AG09309 (cell line): ENCODE measurements around the gene TASP1.
A peak's percentile ranks its signal among the peaks of the same experiment; 100 is the strongest.

ENCODE experiments used
- DNase-seq: peaks from one replicate; pipeline ENCODE4 v3.0.0-alpha.2; 2010; ENCODE audit warnings: low read depth
- H3K4me3 ChIP-seq: 2 replicates; pipeline ENCODE4 v1.5.1; 2011; ENCODE audit warnings: mild to moderate bottlenecking, low read depth, low read length, moderate library complexity; ENCODE audit not compliant: control insufficient read depth
- CTCF ChIP-seq: IDR thresholded peaks from 2 replicates; pipeline ENCODE4 v1.5.1; 2011; ENCODE audit warnings: mild to moderate bottlenecking, low read depth, low read length, inconsistent platforms; ENCODE audit not compliant: insufficient read depth, control insufficient read depth; ENCODE audit errors: missing control alignments

Gene TASP1

DNA sequence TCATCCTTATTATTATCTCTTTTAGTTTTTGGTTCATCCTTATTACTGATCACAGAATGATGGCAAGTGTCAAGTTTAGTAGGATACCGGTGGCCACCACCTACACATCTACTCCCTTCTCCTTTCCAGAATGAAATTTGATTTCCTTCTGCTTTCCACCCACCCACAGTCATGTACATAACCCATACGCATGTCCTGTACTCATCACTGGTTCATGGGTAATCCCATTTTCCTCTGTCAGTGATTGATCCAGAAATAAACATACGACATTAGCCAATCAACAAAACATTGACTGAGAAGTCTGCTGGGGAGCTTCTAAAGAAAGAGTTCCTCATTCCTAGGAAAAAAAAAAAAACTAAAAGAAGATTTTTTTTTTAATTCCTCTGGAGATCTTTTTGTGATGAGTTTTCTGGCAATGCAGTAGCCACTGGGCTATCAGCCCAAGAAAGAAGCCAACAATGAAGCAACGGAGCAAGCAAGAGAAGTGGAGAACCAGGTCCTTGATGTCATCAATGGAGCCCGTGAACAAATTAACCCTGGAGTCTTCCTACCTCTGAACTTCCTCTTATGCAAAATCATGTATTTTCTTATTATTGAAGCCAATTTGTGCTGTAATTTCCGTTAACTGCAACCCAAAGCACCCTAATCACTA is 127.8 kb downstream of the TASP1 start:
- no peak for DNase-seq
- no peak overlapping the region for H3K4me3 ChIP-seq
- no peak for TF ChIP-seq CTCF

DNA sequence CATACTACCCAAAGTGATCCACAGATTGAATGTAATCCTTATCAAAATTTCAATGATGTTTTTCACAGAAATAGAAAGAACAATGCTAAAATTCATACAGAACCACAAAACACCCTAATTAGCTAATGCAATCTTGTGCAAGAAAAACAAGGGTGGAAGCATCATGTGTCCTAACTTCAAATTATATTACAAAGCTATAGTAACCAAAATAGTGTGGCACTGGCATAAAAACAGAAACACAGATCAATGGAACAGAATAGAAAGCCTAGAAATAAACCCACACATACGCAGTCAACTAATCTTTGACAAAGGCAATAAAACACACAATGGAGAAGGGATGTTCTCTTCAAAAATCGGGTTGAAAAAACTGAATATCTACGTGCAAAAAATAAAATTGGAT is 131.1 kb downstream of the TASP1 start:
- TF ChIP-seq CTCF: no peak
- DNase-seq: no peak
- H3K4me3 ChIP-seq: no peak overlapping the region

DNA sequence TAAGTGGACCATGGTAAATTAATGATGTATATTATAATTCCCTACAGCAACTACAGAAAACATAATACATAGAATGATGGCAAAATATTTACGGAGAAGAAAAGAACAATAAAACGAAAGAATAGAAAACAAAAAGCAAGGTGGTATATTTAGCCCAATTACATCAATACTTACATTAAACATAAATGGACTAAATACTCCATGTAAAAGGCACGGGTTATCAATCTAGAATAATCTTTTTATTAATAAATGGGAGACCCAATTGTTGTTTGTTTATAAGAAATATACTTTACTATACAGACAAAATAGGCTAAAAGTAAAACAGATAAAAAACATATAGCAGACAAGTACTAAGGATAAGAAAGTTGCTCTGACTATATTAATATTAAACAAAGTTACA is 137.2 kb downstream of the TASP1 start:
- H3K4me3 ChIP-seq: no peak overlapping the region
- TF ChIP-seq CTCF: no peak
- DNase-seq: no peak

GRCh38 chr20:13494019-13494418 is 144.7 kb downstream of the TASP1 start:
- no peak for DNase-seq
- H3K4me3 ChIP-seq: no peak overlapping the region
- TF ChIP-seq CTCF: no peak

GRCh38 chr20:13493143-13493542 is 145.6 kb downstream of the TASP1 start:
- H3K4me3 ChIP-seq: no peak overlapping the region
- TF ChIP-seq CTCF: no peak
- no peak for DNase-seq

- peak; percentile 86 for DNase-seq
- H3K4me3 ChIP-seq: no peak overlapping the region
- no peak for TF ChIP-seq CTCF
Measured at GRCh38 chr20:13492001-13492481, 146.7 kb downstream of the TASP1 start.

DNA sequence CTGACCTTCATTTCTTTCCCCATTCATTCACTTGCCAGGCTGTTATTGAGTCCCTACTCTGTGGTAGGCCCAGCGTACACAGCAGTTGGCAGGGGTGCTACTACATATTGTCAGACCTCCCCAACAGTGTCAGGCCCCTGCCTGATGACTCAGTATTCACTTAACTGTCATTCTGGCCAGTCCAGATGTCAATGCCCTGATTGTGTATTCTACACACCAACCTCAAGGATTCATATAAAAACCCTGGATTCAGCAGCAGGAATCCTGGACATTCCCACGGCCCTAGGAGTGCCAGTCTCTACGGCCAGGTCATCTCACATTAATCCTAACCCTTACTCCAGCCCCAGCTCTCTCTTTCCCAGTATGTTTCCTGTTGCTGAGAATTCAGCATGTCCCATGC is 151.5 kb downstream of the TASP1 start:
- TF ChIP-seq CTCF: no peak
- H3K4me3 ChIP-seq: no peak overlapping the region
- no peak for DNase-seq
